HG02840 (cell line): Measurements from ENCODE around the gene RAP2B.
"Not testable (repeated sequence)": the region's sequence is repeated elsewhere in the genome, so short reads cannot be mapped to it uniquely, and the experiment has no call there.

Experiments
- ATAC-seq: cut with Tn5 transposase; IDR thresholded peaks from one replicate; pipeline ENCODE4 v1.9.1; 2021; ENCODE audit warnings: mild to moderate bottlenecking, moderate library complexity, moderate number of reproducible peaks; ENCODE audit not compliant: unreplicated experiment, low FRiP score

The RAP2B gene

GRCh38 chr3:153190923-153191322 is 28.9 kb downstream of the RAP2B start:
- ATAC-seq, result no peak

- no peak for ATAC-seq
Measured at GRCh38 chr3:153192327-153192726, 30.3 kb downstream of the RAP2B start.

- ATAC-seq, result not testable (repeated sequence)
Measured at GRCh38 chr3:153193786-153194476, 31.9 kb downstream of the RAP2B start.

GRCh38 chr3:153195349-153195879 is 33.4 kb downstream of the RAP2B start:
- no peak for ATAC-seq

GRCh38 chr3:153209596-153209995 is 47.6 kb downstream of the RAP2B start:
- ATAC-seq, result no peak

GRCh38 chr3:153210146-153210545 is 48.1 kb downstream of the RAP2B start:
- no peak for ATAC-seq

GRCh38 chr3:153210660-153211059 is 48.6 kb downstream of the RAP2B start:
- no peak for ATAC-seq

- ATAC-seq, result no peak
Measured at GRCh38 chr3:153215497-153215896, 53.5 kb downstream of the RAP2B start.

GRCh38 chr3:153215966-153216365 is 53.9 kb downstream of the RAP2B start:
- no peak for ATAC-seq

- ATAC-seq, result no peak
Measured at GRCh38 chr3:153216928-153217327, 54.9 kb downstream of the RAP2B start.

- no peak for ATAC-seq
Measured at GRCh38 chr3:153219146-153219545, 57.1 kb downstream of the RAP2B start.
